HAP-1 (cell line): ENCODE data around the gene INPP5E.

ENCODE experiments used
- DNase-seq, 2 experiments: peaks; one replicate each; pipeline ENCODE4 v3.0.0-alpha.2; 2016 to 2020; ENCODE audit warnings: low spot score in 2 of 2
- H3K27me3 ChIP-seq: fragments of 250-450 bp; sonication (Bioruptor Pico); 2 replicates; pipeline ENCODE4 v1.5.1; 2020; ENCODE audit warnings: low read depth, mild to moderate bottlenecking, moderate library complexity
- H3K36me3 ChIP-seq: fragments of 250-450 bp; sonication (Bioruptor Pico); replicated peaks from 2 replicates; pipeline ENCODE4 v1.5.1; 2020; ENCODE audit warnings: mild to moderate bottlenecking
- H3K4me1 ChIP-seq: fragments of 250-450 bp; sonication (Bioruptor Pico); 2 replicates; pipeline ENCODE4 v1.5.1; 2020; ENCODE audit warnings: mild to moderate bottlenecking
- H3K4me3 ChIP-seq: fragments of 250-450 bp; sonication (Bioruptor Pico); 2 replicates; pipeline ENCODE4 v1.5.1; 2020; ENCODE audit warnings: mild to moderate bottlenecking, moderate library complexity
- H3K9me3 ChIP-seq: fragments of 250-450 bp; sonication (Bioruptor Pico); 2 replicates; pipeline ENCODE4 v1.5.1; 2020; ENCODE audit warnings: mild to moderate bottlenecking, moderate library complexity
- in situ Hi-C: fragments of 300-500 bp; cut with MboI; formaldehyde crosslinking; loops from 3 replicates; pipeline ENCODE4 v1.14.3; 2020; ENCODE audit warnings: low sequenced_read_pairs, inconsistent platforms, mixed read lengths

INPP5E gene

DNA sequence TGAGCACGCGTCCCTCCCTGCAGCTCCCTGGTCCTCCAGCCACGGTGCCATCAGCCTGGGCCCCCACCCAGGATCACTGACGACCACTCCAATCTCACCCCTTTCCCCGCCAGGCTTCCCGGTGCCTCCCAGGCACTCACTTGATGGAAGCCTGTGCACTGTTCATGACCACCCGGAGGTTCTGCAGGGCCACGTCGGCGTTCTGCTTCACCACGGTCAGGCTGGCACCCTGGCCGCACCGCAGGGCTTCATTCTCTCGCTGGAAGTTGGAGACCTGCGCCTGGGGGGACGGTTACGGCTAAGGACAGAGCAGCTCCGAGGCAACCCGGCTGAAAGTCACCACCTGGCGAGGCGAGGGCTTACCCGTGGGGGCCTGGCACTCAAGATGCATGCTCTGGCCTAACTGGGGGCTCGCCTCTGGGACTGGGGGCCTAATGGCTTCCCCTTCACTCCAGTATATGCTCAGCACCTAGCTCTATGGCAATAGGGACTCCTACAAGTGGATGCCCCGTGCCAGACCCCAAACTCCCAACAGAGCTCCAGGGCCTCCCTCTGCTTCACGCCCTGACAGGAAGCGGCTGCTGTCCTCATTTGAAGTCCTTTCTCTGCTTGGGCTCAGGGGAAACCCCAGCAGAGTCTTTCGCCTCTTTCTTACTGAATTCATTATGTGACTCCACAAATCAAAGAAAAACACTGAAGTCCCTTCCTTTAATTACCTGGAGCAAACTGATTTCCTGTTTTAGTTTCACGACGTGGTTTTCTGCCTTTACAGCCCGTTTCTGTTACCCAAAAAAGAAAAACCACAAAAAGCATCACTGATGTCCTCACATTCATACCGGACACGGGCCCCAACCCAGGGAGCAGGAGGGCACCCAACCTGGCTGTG is 35.5 kb downstream of the INPP5E start:
- Histone ChIP-seq H3K4me3 (no peak overlapping the region), H3K9me3 (no peaks in the 10 kb centered on the region), H3K36me3 (peaks cover 58% of the 10 kb centered on the region), H3K4me1 (peaks cover 6% of the 10 kb centered on the region), H3K27me3 (no peaks in the 10 kb centered on the region)
- no peak for DNase-seq
- in situ Hi-C loops: no loop called here

DNA sequence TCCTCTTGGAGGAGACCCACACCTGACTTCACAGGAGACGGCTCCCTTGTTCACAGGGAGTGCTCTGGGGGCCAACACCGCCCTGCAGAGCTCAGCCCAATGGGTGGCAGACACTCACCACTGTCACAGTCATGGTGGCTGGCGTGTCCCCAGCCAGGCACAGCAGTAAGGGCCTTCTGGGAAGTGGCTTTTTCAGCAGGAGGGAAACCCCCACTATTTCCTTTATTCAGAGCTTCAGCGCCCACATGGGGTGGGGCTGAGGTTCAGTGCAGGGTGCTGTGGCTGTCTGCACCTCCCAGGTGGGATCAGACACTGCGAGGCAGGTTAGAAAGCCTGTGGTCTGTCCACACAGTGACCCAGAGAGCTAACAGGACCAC is 36.1 kb downstream of the INPP5E start:
- Histone ChIP-seq H3K9me3 (no peaks in the 10 kb centered on the region), H3K36me3 (peaks cover 58% of the 10 kb centered on the region), H3K4me3 (no peak overlapping the region), H3K27me3 (no peaks in the 10 kb centered on the region), H3K4me1 (peaks cover 7% of the 10 kb centered on the region; the same call in 1 of the 2 replicates)
- no peak for DNase-seq
- in situ Hi-C loops: no loop called here

- Histone ChIP-seq H3K27me3 (no peaks in the 10 kb centered on the region), H3K4me1 (peaks cover 9% of the 10 kb centered on the region; the same call in 1 of the 2 replicates), H3K4me3 (no peak overlapping the region), H3K36me3 (peaks cover 56% of the 10 kb centered on the region), H3K9me3 (no peaks in the 10 kb centered on the region)
- in situ Hi-C loops: no loop called here
- no peak for DNase-seq
These were observed 37.6 kb downstream of the INPP5E start for GRCh38 chr9:136402067-136402466.

- Histone ChIP-seq H3K27me3 (no peaks in the 10 kb centered on the region), H3K9me3 (no peaks in the 10 kb centered on the region), H3K4me3 (no peak overlapping the region), H3K36me3 (peaks cover 56% of the 10 kb centered on the region), H3K4me1 (peaks cover 9% of the 10 kb centered on the region; the same call in 1 of the 2 replicates)
- in situ Hi-C loops: no loop called here
- no peak for DNase-seq
These were observed 38.3 kb downstream of the INPP5E start for GRCh38 chr9:136401173-136401922.

DNA sequence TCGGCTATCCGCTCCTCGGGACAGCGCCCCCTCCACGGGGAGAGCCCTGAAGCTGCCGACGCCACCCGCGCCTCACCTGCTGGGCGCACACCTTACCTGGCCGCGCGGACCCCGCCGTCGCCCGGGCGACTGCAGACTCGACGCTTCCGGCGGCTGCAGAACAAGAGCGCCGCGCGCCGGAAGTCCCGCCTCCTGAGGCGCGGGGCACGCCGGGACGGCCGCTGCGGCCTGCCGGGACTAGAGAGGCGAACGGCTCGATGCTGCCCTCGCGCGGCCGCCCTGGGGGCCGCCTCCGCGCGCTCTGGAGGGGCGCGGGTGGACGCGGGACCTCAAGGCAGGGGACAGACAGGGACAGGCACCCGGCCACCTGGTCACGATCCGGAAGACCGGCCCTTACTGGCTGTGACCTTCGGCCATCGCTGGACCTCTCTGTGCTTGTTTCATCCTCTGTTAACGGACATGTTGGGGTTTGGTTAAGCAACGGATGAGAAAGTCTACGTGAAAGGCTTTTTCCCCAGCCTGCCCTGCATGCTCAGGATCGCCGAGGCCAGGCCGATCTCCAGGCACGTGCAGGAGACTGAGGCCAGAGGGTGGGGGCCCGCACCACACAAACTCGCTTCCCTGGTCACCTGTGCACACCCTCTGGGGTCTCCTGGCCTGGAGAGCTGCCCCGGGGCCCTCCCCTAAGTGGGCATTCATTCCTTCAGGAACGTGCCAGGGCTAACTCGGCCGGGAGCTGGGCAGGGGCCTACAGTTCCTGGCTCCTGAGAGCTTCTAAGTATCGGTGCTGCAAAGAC is 39.4 kb downstream of the INPP5E start, which contains the start of gene SNAPC4:
SNAPC4 (minus strand) TSS at position 133 of the 797 bp plus-strand sequence. CDS start 1,742 bp downstream, outside the sequence.
- H3K36me3 ChIP-seq: peaks cover 56% of the 10 kb centered on the region
- peak within 1 kb of the TSS; percentile 82 for H3K4me3 ChIP-seq
- H3K27me3 ChIP-seq: no peaks in the 10 kb centered on the region
- H3K4me1 ChIP-seq: peaks cover 9% of the 10 kb centered on the region; the same call in 1 of the 2 replicates
- peak; percentile 80 to 91 for DNase-seq
- in situ Hi-C loops: no loop called here
- no peaks in the 10 kb centered on the region for H3K9me3 ChIP-seq

DNA sequence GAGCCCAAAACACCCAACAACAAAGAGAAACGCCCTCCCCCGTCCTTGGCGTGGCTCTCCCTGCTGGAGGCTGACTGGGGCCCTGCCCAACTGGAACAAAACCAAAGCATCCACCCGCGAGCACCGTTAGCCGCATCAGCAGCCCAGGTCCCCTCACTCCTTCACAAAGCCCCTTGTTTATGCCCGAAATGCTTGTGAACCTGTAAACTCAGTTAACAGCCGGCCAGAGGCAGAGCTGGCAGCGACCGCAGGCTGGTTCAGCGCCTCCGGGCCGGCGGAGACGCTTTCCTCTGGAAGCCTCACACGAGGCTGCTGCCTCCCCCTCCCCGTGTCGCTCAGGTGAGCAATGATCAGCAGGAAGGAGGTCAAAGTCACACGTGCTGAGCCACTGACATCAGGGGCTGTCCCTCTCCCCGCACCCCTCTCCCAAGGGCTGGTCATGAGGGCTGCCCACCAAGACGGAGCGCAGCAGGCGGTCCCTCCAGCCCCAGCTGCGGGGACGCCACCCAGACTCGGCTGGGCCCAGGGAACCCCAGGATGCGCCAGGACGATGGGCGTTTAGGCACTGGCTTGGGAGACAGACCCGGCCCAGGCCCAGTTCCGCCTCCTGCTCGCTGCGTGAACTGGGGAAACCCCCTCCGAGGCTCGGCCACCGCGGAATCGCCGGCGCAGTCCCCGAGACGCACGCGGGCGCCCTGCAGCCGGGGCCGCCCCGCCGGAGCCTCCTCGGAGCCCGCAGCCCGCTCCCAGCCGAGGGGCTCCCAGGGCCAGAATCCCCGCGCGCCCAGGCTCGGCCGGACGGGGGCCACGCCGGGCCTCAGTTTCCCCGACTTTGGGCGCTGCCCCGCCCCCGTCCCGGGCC is 40.2 kb downstream of the INPP5E start:
- H3K36me3 ChIP-seq: peaks cover 56% of the 10 kb centered on the region
- in situ Hi-C loops: no loop called here
- H3K4me1 ChIP-seq: peaks cover 9% of the 10 kb centered on the region; the same call in 1 of the 2 replicates
- peak overlapping the region; percentile 82 for H3K4me3 ChIP-seq
- peak in 1 of 2 experiments; percentile 36 for DNase-seq
- no peaks in the 10 kb centered on the region for H3K27me3 ChIP-seq
- no peaks in the 10 kb centered on the region for H3K9me3 ChIP-seq

- Histone ChIP-seq H3K27me3 (no peaks in the 10 kb centered on the region), H3K4me3 (peak overlapping the region; percentile 82), H3K36me3 (peaks cover 58% of the 10 kb centered on the region), H3K4me1 (peaks cover 9% of the 10 kb centered on the region; the same call in 1 of the 2 replicates), H3K9me3 (no peaks in the 10 kb centered on the region)
- in situ Hi-C loops: no loop called here
- DNase-seq: no peak
These were observed 41.4 kb downstream of the INPP5E start for GRCh38 chr9:136398286-136398685.

DNA sequence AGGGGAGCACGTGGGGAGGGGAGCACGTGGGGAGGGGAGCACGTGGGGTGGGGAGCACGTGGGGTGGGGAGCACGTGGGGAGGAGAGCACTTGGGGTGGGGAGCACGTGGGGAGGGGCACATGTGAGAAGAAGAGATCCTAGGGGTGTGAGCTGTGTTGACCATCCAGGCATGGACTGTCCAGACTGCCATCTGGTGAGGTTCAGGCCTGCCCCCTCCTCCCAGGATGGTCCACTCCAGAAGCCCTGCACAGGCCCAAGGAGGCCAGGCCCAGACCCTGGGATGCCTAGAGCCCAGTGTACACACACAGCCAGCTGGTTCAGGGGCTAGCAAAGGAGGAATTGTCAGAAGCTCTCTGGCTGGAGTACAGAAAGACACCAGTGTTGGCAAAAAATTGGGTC is 42.0 kb downstream of the INPP5E start:
- peaks cover 9% of the 10 kb centered on the region; the same call in 1 of the 2 replicates for H3K4me1 ChIP-seq
- H3K36me3 ChIP-seq: peaks cover 65% of the 10 kb centered on the region
- no peak overlapping the region for H3K4me3 ChIP-seq
- DNase-seq: no peak
- no peaks in the 10 kb centered on the region for H3K27me3 ChIP-seq
- in situ Hi-C loops: no loop called here
- no peaks in the 10 kb centered on the region for H3K9me3 ChIP-seq

DNA sequence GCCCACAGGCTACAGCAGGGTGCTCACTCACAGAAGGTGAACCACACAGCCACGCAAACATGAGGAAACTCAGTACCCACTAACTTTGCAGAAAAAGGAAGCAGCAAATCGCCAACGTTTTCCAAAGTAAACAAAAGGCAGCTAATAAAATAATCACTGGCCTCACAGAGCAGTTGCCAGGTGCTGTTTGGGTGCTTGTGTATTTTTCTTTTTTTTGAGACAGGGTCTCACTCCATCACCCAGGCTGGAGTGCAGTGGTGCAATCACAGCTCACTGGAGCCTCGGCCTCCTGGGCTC is 43.5 kb downstream of the INPP5E start:
- H3K27me3 ChIP-seq: no peaks in the 10 kb centered on the region
- no peak for DNase-seq
- in situ Hi-C loops: no loop called here
- H3K4me3 ChIP-seq: no peak overlapping the region
- no peaks in the 10 kb centered on the region for H3K9me3 ChIP-seq
- H3K4me1 ChIP-seq: peaks cover 9% of the 10 kb centered on the region; the same call in 1 of the 2 replicates
- peaks cover 72% of the 10 kb centered on the region for H3K36me3 ChIP-seq

DNA sequence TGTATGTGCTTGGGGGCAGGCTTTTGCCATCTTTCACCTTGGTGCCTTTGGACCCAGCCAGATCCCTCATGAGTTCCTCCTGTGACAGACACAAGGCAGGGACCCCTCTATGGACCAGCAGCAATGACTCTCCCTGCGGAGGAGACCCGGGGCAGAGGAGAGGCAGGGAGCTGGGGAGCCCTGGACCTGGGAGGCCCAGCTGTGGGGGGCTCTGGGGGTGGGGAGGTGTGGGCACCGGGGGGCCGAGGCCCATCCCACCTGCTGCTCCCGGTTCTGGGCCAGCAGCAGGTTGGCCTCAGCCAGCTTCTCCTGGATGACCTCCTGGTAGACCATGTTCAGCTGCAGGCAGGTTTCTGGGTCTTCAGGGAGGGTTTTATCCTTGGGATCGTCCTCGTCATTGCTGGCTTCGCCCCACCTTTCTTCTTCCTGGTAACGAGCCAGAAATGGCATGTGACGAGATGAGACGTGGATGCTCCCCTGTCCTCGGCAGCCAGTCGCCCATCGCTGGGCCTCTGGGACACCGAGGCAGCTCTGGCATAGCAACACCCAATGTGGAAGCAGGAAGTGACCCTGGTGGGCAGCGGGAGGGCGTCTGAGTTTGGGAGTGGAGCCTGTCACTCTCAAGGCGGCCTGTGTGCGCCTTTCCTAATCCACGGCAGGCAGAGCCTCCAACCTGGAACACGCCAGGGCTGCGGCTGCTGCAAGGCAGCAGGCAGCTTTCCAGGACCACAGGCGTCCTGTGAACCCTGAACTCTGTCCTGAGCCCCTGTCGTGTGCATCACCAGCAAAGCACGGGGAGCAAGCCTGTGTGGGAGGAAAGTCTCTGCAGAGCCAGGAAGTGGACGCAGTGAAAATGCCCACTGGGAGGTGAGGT is 44.1 kb downstream of the INPP5E start:
- no peak for DNase-seq
- Histone ChIP-seq H3K36me3 (peaks cover 76% of the 10 kb centered on the region), H3K4me1 (peaks cover 9% of the 10 kb centered on the region; the same call in 1 of the 2 replicates), H3K9me3 (no peaks in the 10 kb centered on the region), H3K4me3 (no peak overlapping the region), H3K27me3 (no peaks in the 10 kb centered on the region)
- in situ Hi-C loops: no loop called here

DNA sequence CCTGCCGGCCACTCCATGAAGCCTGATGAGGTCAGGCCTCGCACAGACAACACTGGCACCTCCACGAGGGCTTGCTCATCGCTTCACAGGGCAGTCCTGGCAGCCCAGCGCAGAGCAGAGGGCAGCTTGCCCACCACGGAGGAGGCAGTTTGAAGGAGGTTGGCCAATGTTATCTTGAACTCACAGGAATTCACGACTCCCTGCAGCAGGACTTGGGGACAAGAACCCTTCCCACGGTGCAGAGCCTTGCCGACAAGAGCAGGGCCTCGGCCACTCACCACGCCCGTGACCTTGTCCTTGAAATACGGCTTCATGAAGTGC is 44.7 kb downstream of the INPP5E start:
- peaks cover 78% of the 10 kb centered on the region for H3K36me3 ChIP-seq
- DNase-seq: no peak
- in situ Hi-C loops: no loop called here
- H3K4me1 ChIP-seq: peaks cover 5% of the 10 kb centered on the region; the same call in 1 of the 2 replicates
- H3K27me3 ChIP-seq: no peaks in the 10 kb centered on the region
- H3K4me3 ChIP-seq: no peak overlapping the region
- H3K9me3 ChIP-seq: no peaks in the 10 kb centered on the region

DNA sequence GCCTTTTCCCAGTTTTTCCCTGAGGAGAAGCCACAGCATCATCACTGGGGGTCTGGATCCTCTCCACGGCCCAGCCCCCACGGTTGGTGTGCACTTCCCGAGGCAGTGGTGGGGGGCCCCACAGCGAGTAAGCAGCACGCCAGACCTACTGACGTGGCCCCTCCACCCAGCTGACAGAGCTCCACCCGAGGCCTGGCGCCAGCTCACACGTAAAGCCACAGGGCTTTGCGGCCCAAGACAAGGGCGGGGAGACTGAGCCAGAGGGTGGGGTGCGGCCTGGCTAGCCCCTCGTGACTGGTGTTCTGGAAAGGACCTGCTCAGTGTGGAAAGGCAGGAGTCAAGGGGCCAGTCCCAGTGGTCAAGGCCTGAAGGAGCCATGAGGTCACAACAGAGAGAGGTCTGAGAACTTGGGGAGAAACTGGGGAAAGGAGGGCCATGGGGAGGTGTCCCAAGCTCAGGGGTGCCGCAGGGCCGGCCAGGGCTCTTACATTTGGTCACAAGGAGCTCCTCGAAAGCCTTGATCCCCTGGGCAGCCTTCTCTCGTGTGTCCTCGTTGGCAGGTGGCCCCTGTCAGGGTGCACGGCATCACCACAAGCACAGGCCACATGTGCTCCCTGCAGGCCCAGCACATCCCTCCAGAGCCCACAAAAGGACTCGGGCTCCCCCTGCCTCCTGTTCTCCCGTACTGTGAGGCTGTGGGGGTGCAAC is 45.2 kb downstream of the INPP5E start:
- Histone ChIP-seq H3K9me3 (no peaks in the 10 kb centered on the region), H3K4me1 (peaks cover 5% of the 10 kb centered on the region; the same call in 1 of the 2 replicates), H3K36me3 (peaks cover 83% of the 10 kb centered on the region), H3K27me3 (no peaks in the 10 kb centered on the region), H3K4me3 (no peak overlapping the region)
- in situ Hi-C loops: no loop called here
- DNase-seq: no peak
